Measurements from ENCODE around the gene TNS3. TPM values are rescaled to one million over a fixed set of nuclear protein-coding genes. Genes with fewer than 3 reads are reported as not detected.

The TNS3 gene
- total RNA-seq, 1 experiment from 2014 or later, result 143 TPM

DNA sequence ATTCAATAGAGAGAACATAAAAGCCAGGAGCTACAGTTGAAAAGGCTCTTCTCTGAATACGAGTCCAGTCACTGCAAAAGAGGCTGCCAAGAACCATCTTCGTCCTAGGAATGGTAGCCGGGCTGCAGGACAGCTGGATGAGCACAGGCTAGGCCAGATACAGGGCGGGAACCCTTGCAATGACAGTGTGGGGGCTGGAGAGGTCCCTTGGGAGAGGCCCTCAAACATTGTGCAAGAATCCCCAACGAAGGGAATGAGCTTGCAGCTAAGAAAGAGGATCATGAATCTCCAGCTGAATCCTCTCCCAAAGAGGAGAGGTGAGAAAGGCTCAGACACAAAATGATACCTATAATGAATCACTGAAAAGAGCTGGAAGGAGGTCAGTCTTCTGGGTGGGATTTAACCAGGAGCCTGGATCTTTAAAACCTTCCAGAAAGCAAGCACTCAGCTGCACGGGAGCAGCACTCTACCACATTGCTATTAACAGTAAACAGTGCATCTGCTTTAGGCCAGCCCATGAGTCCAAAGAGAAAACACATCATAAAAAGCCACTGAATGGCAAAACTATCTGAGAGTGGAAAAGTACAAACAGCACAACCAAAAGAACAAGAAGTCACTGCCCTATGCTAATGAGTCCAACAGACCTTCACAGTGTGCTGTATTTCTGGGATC is 287.9 kb downstream of the TNS3 start:
- no peaks in the 10 kb centered on the region for H3K27me3 ChIP-seq (ENCODE audit: insufficient read depth, low read depth)
- H3K79me2 ChIP-seq (ENCODE audit: low read depth), result no peaks in the 10 kb centered on the region
- peaks cover 94% of the 10 kb centered on the region for H3K36me3 ChIP-seq (ENCODE audit: low read depth)
- H3K4me3 ChIP-seq, result no peak overlapping the region
- H3F3A ChIP-seq (ENCODE audit: insufficient read depth, low read depth), result peaks cover 54% of the 10 kb centered on the region
- ChIA-PET POLR2A (ENCODE audit: unreplicated experiment) (interaction anchor here (0.6 kb wide), 1 partner anchor 659 kb away, joined by 3 read pairs; no protein-coding TSS in a partner anchor), CTCF (no interaction called here)
- H3K9me2 ChIP-seq (ENCODE audit: insufficient read depth), result no peaks in the 10 kb centered on the region
- H3K4me1 ChIP-seq (replicated peaks; ENCODE audit: insufficient read depth), result peaks cover 32% of the 10 kb centered on the region
- no peak overlapping the region for H3K4me2 ChIP-seq
- H4K20me1 ChIP-seq (ENCODE audit: insufficient read depth), result peaks cover 32% of the 10 kb centered on the region; the same call in 1 of the 2 replicates
- H3K27ac ChIP-seq, result no peak overlapping the region
- no peak for DNase-seq
- TF ChIP-seq EZH2 (IDR thresholded peaks at IDR 0.05; ENCODE audit: low read depth) (no peak), CTCF (conservative IDR thresholded peaks at IDR 0.05) (no peak)
- no peaks in the 10 kb centered on the region for H3K9me3 ChIP-seq (ENCODE audit: insufficient read depth, low read depth)
- no peak overlapping the region for H2AFZ ChIP-seq
- BruUV-seq (replicated peaks), result no TSS peak
- intact Hi-C loops (cut with micrococcal nuclease; ENCODE audit: unreplicated experiment), result no loop called here

DNA sequence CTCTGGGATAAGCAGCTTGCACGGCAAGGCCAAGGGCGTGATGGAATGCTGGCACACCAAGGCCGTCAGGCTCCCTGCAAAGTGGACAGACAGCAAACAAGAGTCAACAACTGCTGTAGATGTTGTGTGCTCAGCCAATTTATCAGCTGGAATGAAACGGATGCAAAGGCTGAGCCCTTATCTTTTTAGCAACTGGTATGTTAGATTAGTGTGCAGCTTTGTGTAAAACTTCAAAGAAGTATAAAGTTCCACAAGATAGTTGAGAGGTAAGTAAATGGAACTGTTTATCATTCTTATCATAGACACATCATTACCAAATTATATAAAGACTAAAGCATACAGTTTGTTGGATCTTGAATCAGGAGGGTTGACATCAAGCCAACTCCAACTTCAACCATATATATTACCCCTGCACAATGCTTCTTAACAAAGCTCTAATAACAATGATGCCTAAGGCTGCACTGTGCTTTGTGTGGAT is 289.0 kb downstream of the TNS3 start:
- no peak for DNase-seq
- Histone ChIP-seq H3K27me3 (ENCODE audit: insufficient read depth, low read depth) (no peaks in the 10 kb centered on the region), H3K9me3 (ENCODE audit: insufficient read depth, low read depth) (no peaks in the 10 kb centered on the region), H3K4me1 (replicated peaks; ENCODE audit: insufficient read depth) (peaks cover 32% of the 10 kb centered on the region), H3K36me3 (ENCODE audit: low read depth) (peaks cover 95% of the 10 kb centered on the region), H3K9me2 (ENCODE audit: insufficient read depth) (no peaks in the 10 kb centered on the region), H3K27ac (peak overlapping the region; percentile 58), H3K79me2 (ENCODE audit: low read depth) (no peaks in the 10 kb centered on the region), H3K4me2 (peak overlapping the region; percentile 20; the same call in 1 of the 2 replicates), H3K4me3 (no peak overlapping the region), H2AFZ (no peak overlapping the region), H3F3A (ENCODE audit: insufficient read depth, low read depth) (peaks cover 56% of the 10 kb centered on the region), H4K20me1 (ENCODE audit: insufficient read depth) (0 out of 2 replicates have a peak, but pooled peaks cover 22% of the 10 kb centered on the region)
- ChIA-PET POLR2A (ENCODE audit: unreplicated experiment) (interaction anchor here (0.7 kb wide), 1 partner anchor 503 kb away, joined by 3 read pairs; no protein-coding TSS in a partner anchor), CTCF (interaction anchor here (0.5 kb wide), 1 partner anchor 313 kb away, joined by 4 read pairs; no protein-coding TSS in a partner anchor)
- intact Hi-C loops (cut with micrococcal nuclease; ENCODE audit: unreplicated experiment), result no loop called here
- no TSS peak for BruUV-seq (replicated peaks)
- TF ChIP-seq EZH2 (IDR thresholded peaks at IDR 0.05; ENCODE audit: low read depth), result no peak
- no peak for TF ChIP-seq CTCF (conservative IDR thresholded peaks at IDR 0.05)

DNA sequence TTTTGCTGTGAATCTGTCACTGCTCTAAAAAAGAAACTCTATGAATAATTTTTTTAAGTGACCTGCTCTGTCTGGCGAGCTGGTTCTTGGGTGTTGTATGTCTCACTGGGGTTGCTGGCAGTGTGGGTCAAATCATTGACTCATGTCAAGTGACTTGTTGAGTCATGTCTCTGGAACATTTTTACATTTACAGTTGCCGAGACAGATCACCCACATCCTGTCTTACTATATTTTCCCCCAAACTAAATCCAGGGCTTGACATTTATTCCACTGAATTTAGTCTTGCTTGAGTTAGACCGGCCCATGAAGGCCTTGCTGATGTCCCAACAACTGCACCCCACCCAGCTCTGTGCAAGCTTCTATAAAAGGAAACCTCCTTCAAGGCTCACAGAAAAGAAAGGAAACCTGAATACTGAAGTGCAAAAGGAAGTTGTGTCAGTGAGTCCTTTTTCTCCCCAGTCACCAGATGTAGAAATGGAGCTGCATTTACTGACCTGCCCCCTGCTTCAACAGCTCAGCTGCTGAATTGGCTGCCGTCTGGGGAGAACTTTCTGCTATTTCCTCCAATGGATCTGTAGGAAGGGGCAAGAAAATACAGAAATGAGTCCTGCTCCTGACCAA is 290.3 kb downstream of the TNS3 start:
- H3K36me3 ChIP-seq (ENCODE audit: low read depth), result peaks cover 98% of the 10 kb centered on the region
- H3F3A ChIP-seq (ENCODE audit: insufficient read depth, low read depth), result peaks cover 54% of the 10 kb centered on the region
- DNase-seq, result peak; percentile 44 to 76
- CTCF ChIA-PET, result interaction anchor here (0.6 kb wide), 2 partner anchors 14 to 609 kb away, joined by 4 to 6 read pairs; no protein-coding TSS in a partner anchor
- intact Hi-C loops (cut with micrococcal nuclease; ENCODE audit: unreplicated experiment), result no loop called here
- H3K27ac ChIP-seq, result peak overlapping the region; percentile 58
- peaks cover 32% of the 10 kb centered on the region for H3K4me1 ChIP-seq (replicated peaks; ENCODE audit: insufficient read depth)
- no peaks in the 10 kb centered on the region for H3K27me3 ChIP-seq (ENCODE audit: insufficient read depth, low read depth)
- no TSS peak for BruUV-seq (replicated peaks)
- H3K9me3 ChIP-seq (ENCODE audit: insufficient read depth, low read depth), result no peaks in the 10 kb centered on the region; the same call in 1 of the 2 replicates
- H4K20me1 ChIP-seq (ENCODE audit: insufficient read depth), result 0 out of 2 replicates have a peak, but pooled peaks cover 15% of the 10 kb centered on the region
- peak overlapping the region; percentile 20 for H3K4me2 ChIP-seq
- POLR2A ChIA-PET (ENCODE audit: unreplicated experiment), result interaction anchor here (0.5 to 0.7 kb wide), 2 partner anchors 25 to 89 kb away, joined by 4 to 5 read pairs; no protein-coding TSS in a partner anchor
- H3K4me3 ChIP-seq, result no peak overlapping the region
- H3K9me2 ChIP-seq (ENCODE audit: insufficient read depth), result no peaks in the 10 kb centered on the region
- no peaks in the 10 kb centered on the region for H3K79me2 ChIP-seq (ENCODE audit: low read depth)
- no peak for TF ChIP-seq CTCF (conservative IDR thresholded peaks at IDR 0.05)
- no peak for TF ChIP-seq EZH2 (IDR thresholded peaks at IDR 0.05; ENCODE audit: low read depth)
- H2AFZ ChIP-seq, result no peak overlapping the region
